OCI-LY3 (cell line): ENCODE results near the gene KREMEN1.
A peak's percentile ranks its signal among the peaks of the same experiment; 100 is the strongest.

Experiments used
- H2AFZ ChIP-seq: fragments of 200-600, 300-600 bp; shearing (Covaris generic); 2 replicates; pipeline ENCODE4 v1.6.0; 2014; ENCODE audit warnings: antibody characterized with exemption, low read depth, low read length
- H3K27ac ChIP-seq: fragments of 200-600, 300-600 bp; sonication (generic); 2 replicates; pipeline ENCODE4 v1.5.1; 2014; ENCODE audit warnings: mild to moderate bottlenecking, low read length, moderate library complexity, mixed read lengths
- H3K27me3 ChIP-seq: fragments of 200-600, 300-600 bp; sonication (generic); 2 replicates; pipeline ENCODE4 v1.6.1; 2014; ENCODE audit warnings: low read depth, low read length, mixed read lengths
- H3K36me3 ChIP-seq: fragments of 200-600, 300-600 bp; sonication (generic); replicated peaks from 2 replicates; pipeline ENCODE3; 2014; ENCODE audit warnings: low read depth, low read length, mixed read lengths
- H3K4me1 ChIP-seq: fragments of 300-600, 200-600 bp; sonication (generic); 2 replicates; pipeline ENCODE4 v1.6.1; 2014; ENCODE audit warnings: low read length, mixed read lengths
- H3K4me2 ChIP-seq: fragments of 200-600, 300-600 bp; sonication (generic); 2 replicates; pipeline ENCODE4 v1.6.1; 2014; ENCODE audit warnings: low read length, mixed read lengths
- H3K4me3 ChIP-seq: fragments of 300-600, 200-600 bp; sonication (generic); 2 replicates; pipeline ENCODE4 v1.5.1; 2014; ENCODE audit warnings: antibody characterized with exemption, mild to moderate bottlenecking, low read length, moderate library complexity
- H3K79me2 ChIP-seq: fragments of 300-600, 200-600 bp; shearing (Covaris generic); 2 replicates; pipeline ENCODE4 v1.6.1; 2014; ENCODE audit warnings: mild to moderate bottlenecking, low read length, mixed read lengths
- H3K9ac ChIP-seq: fragments of 300-600, 200-600 bp; shearing (Covaris generic); 2 replicates; pipeline ENCODE4 v1.6.0; 2014; ENCODE audit warnings: mild to moderate bottlenecking, low read length, moderate library complexity
- H3K9me3 ChIP-seq: fragments of 200-600, 300-600 bp; shearing (Covaris generic); 2 replicates; pipeline ENCODE4 v1.6.1; 2014; ENCODE audit warnings: low read length, mixed read lengths; ENCODE audit not compliant: insufficient read depth
- H4K20me1 ChIP-seq: fragments of 200-600, 300-600 bp; sonication (generic); 2 replicates; pipeline ENCODE4 v1.6.1; 2016; ENCODE audit warnings: low read length, mixed read lengths; ENCODE audit not compliant: insufficient read depth
- EZH2phosphoT487 ChIP-seq: fragments of 200-600 bp; shearing (Covaris generic); IDR thresholded peaks from 2 replicates; pipeline ENCODE4 v1.6.1; 2018; ENCODE audit warnings: antibody characterized with exemption, mixed run types, low read depth
- TF ChIP-seq, protein P1 (sequence below): fragments of 200-600, 300-600 bp; sonication (generic); IDR thresholded peaks from 2 replicates; pipeline ENCODE4 v1.5.1; 2014; ENCODE audit warnings: antibody characterized with exemption, low read length, low read depth

Gene KREMEN1

DNA sequence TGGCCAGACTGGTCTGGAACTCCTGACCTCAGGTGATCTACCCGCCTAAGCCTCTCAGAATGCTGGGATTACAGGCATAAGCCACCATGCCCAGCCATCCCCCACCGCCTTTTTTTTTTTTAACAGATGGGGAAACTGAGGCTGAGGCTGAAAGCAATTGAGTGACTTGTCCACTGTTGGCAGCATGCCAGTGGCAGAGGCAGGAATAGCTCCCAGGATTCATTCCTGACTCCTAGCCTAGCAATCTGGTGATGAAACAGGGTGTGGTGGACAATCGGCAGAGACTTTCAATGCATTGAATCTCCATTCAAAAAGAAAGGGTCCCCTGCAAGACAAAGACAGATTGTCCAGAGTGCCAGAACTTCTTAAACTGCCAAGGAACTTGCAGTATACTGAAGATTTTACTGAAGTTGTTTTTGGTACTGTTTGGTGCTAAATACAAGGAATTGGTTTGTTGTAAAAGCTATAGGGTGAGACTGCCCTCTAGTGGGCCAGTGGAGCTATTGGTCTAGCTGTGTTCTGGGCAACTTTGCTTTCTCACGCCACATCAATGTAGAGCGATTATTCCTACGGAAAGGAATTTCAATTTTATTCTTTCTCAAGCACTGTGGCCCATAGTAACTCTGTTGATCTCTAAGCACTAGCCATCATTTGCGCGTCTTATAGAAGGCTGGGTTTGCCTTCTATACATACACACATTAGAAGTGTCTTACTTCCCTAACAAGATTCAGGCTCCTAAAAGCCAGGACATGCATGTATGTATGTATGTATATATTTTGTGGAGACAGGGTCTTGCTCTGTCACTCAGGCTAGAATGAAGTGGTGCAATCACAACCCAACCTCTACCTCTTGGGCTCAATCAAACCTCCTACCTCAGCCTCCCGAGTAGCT, 32.2 kb upstream of the KREMEN1 start:
- no peak overlapping the region for H3K4me2 ChIP-seq
- no peaks in the 10 kb centered on the region for H3K79me2 ChIP-seq
- TF ChIP-seq, protein P1, sequence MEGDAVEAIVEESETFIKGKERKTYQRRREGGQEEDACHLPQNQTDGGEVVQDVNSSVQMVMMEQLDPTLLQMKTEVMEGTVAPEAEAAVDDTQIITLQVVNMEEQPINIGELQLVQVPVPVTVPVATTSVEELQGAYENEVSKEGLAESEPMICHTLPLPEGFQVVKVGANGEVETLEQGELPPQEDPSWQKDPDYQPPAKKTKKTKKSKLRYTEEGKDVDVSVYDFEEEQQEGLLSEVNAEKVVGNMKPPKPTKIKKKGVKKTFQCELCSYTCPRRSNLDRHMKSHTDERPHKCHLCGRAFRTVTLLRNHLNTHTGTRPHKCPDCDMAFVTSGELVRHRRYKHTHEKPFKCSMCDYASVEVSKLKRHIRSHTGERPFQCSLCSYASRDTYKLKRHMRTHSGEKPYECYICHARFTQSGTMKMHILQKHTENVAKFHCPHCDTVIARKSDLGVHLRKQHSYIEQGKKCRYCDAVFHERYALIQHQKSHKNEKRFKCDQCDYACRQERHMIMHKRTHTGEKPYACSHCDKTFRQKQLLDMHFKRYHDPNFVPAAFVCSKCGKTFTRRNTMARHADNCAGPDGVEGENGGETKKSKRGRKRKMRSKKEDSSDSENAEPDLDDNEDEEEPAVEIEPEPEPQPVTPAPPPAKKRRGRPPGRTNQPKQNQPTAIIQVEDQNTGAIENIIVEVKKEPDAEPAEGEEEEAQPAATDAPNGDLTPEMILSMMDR = peak; percentile 99
- TF ChIP-seq EZH2phosphoT487 = no peak

DNA sequence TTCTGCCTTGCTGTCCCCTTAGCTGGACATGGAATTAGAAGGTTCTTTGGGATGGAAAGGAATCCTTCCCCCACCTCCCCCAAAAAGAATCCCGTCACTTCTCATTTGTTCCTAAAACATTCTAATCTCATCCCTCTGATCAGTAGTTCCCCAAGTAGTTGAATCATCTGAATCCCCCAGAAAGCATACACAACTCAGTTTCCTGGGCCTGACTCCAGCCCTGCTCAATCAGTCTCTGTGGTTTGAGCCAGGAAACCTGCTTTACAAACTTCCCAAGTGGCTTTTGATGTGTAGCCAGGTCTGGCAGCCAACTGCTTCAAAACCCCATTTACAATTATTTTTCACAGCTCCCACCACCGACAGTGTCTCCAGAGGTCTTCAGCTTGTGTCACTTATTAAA, 31.4 kb upstream of the KREMEN1 start:
- no peak for TF ChIP-seq EZH2phosphoT487
- TF ChIP-seq, protein P1 = no peak
- no peaks in the 10 kb centered on the region for H3K27me3 ChIP-seq
- H4K20me1 ChIP-seq = peaks cover 8% of the 10 kb centered on the region; the same call in 1 of the 2 replicates
- no peak overlapping the region for H3K9ac ChIP-seq
- no peaks in the 10 kb centered on the region for H3K79me2 ChIP-seq
- no peak overlapping the region for H3K27ac ChIP-seq
- no peak overlapping the region for H3K4me3 ChIP-seq
- H3K9me3 ChIP-seq = no peaks in the 10 kb centered on the region
- H3K4me2 ChIP-seq = no peak overlapping the region
- H3K36me3 ChIP-seq = peaks cover 3% of the 10 kb centered on the region
- H3K4me1 ChIP-seq = no peaks in the 10 kb centered on the region
- H2AFZ ChIP-seq = no peak overlapping the region

More for the DNA sequence above, 32.2 kb upstream of the KREMEN1 start:
- Histone ChIP-seq H3K9ac (no peak overlapping the region), H2AFZ (no peak overlapping the region), H3K27me3 (no peaks in the 10 kb centered on the region), H3K27ac (no peak overlapping the region), H3K4me1 (no peaks in the 10 kb centered on the region), H4K20me1 (peaks cover 8% of the 10 kb centered on the region; the same call in 1 of the 2 replicates), H3K9me3 (no peaks in the 10 kb centered on the region), H3K4me3 (no peak overlapping the region), H3K36me3 (peaks cover 3% of the 10 kb centered on the region)

DNA sequence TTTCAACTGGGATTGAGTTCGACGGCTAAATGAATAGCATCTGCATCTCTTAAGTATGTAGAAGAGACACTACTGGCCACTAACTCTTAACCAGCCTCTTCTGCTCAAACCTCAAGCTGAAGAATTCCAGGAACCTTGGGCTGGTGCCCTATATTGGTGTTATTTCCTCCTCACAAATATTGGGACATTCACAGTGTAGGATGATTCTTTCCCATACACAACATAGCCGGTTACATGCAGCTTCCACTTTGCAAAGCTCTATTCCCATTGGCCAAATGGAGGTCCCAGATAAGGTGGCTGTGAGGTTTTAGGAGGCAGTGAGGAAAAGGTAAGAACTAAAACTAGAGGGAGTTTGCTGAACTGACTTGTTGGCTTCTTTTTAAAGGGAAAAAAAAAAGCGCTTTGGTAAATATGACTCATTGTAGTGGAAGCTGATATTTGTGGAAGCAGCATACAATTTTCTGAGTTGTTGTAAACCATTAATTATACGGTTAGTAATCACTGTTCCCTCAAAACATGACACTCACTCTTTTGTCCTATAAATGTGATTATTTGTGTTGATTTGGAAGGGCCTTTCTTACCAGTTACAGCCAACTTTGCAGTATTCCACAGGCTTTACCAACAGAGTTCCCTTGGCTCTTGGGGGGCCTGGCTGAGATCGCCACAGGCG, 28.8 kb upstream of the KREMEN1 start:
- H4K20me1 ChIP-seq = peaks cover 8% of the 10 kb centered on the region; the same call in 1 of the 2 replicates
- H3K4me3 ChIP-seq = no peak overlapping the region
- H3K9ac ChIP-seq = no peak overlapping the region
- H3K79me2 ChIP-seq = no peaks in the 10 kb centered on the region
- H3K36me3 ChIP-seq = peaks cover 15% of the 10 kb centered on the region
- no peaks in the 10 kb centered on the region for H3K9me3 ChIP-seq
- H3K4me2 ChIP-seq = no peak overlapping the region
- no peaks in the 10 kb centered on the region for H3K27me3 ChIP-seq
- H3K27ac ChIP-seq = no peak overlapping the region
- no peak overlapping the region for H2AFZ ChIP-seq
- H3K4me1 ChIP-seq = no peaks in the 10 kb centered on the region
- TF ChIP-seq EZH2phosphoT487 = no peak
- TF ChIP-seq, protein P1 = no peak

DNA sequence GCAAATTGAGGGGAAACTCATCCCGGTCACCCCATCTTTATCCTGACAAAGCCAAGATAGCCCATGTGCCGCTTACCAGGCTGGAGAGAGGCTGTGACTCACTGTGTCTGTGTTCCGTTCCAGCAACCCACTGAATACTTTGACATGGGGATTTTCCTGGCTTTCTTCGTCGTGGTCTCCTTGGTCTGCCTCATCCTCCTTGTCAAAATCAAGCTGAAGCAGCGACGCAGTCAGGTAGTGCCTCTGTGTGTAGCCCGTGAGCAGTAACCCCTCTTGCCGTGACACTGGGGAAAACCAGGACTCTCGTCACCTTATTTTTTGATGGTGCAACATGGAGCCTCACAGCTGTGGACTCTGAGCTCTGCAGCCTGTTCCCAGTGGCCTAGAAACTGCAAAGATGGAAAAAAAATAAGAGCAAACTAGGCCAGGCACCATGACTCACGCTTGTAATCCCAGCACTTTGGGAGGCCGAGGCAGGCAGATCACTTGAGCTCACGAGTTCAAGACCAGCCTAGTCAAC, 28.1 kb upstream of the KREMEN1 start:
- H3K9ac ChIP-seq = no peak overlapping the region
- H4K20me1 ChIP-seq = peaks cover 8% of the 10 kb centered on the region; the same call in 1 of the 2 replicates
- H3K4me1 ChIP-seq = no peaks in the 10 kb centered on the region
- H3K4me3 ChIP-seq = no peak overlapping the region
- H3K79me2 ChIP-seq = no peaks in the 10 kb centered on the region
- peaks cover 18% of the 10 kb centered on the region for H3K36me3 ChIP-seq
- H2AFZ ChIP-seq = no peak overlapping the region
- no peak overlapping the region for H3K27ac ChIP-seq
- no peak overlapping the region for H3K4me2 ChIP-seq
- TF ChIP-seq, protein P1 = no peak
- TF ChIP-seq EZH2phosphoT487 = no peak
- no peaks in the 10 kb centered on the region for H3K9me3 ChIP-seq
- H3K27me3 ChIP-seq = no peaks in the 10 kb centered on the region
